Measurements from ENCODE around the gene WDR48.
A peak's percentile ranks its signal among the peaks of the same experiment; 100 is the strongest.

The WDR48 gene

DNA sequence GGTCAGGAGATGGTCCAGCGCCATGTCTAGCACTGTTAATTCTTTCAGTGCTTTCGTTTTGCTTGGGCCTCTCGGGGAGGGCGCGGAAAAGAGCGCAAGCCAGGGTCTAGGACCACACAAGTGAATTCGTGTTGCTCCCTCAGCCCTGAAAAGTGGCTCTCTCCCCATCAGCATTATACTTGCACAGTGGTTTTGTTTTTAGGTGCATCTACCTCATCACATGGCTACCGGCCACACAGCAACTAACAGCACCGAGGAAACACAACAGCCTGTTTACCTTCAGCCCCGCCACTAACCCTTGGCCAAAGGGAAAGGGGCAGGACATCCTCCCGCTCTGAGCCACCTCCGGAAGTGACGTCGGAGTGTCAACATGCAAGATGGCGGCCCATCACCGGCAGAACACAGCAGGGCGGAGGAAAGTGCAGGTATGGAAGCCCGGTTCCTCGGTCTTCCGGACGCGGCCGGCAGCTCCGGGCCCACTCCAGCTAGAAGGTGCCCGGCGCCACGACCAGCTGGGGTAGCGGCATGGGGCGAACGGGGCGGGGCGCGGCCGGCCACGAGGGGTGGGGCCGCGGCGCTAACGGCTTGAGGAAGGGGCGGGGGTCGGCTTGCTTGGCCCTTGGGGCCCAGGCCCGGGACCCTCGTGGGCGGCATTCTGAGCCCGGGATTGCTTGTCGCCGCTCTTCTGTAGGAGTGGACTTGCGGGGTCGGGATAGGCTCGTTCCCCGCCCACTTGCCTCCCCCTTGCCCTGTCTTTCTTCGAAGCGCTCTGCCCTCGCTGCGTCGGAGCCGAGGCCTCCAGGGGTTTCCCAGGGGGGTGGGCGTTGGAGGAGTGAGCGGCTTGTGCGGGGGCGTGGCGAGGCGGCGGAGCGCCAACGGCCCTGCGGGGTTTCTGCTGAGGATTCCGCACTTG, at the start of gene WDR48, which contains the start of gene SCN11A:
TSS of gene WDR48 (plus strand) at position 368 of the 913 bp plus-strand sequence. CDS start at position 378, 10 bp downstream.
TSS of gene SCN11A (minus strand) at position 296 of the 913 bp plus-strand sequence. CDS start 101,582 bp downstream, outside the sequence.
- DNase-seq (ENCODE audit: extremely low read depth, low read depth): peak; percentile 69
- TF ChIP-seq, protein P1, sequence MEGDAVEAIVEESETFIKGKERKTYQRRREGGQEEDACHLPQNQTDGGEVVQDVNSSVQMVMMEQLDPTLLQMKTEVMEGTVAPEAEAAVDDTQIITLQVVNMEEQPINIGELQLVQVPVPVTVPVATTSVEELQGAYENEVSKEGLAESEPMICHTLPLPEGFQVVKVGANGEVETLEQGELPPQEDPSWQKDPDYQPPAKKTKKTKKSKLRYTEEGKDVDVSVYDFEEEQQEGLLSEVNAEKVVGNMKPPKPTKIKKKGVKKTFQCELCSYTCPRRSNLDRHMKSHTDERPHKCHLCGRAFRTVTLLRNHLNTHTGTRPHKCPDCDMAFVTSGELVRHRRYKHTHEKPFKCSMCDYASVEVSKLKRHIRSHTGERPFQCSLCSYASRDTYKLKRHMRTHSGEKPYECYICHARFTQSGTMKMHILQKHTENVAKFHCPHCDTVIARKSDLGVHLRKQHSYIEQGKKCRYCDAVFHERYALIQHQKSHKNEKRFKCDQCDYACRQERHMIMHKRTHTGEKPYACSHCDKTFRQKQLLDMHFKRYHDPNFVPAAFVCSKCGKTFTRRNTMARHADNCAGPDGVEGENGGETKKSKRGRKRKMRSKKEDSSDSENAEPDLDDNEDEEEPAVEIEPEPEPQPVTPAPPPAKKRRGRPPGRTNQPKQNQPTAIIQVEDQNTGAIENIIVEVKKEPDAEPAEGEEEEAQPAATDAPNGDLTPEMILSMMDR (IDR thresholded peaks at IDR 0.05; ENCODE audit: low read depth, low read length): no peak

DNA sequence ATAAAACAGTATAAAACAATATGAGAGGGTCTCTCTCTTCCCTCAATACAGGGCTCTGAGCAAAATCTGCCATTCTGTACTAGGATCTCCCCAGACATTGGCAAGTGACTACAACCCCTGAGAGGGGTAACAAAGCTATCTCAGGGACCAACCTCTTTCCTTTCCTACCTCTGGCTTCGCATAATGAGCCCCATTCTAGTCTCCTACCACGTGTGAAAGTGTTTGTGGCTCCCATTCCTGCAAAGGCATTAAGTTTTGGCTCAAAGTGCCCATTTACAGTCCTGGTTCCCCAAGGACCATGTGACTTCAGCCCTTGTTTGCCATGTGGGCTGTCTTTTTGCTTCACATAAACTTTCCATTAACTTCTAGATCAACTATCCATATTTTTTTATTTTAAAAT, 46.5 kb upstream of the WDR48 start:
- TF ChIP-seq, protein P1 (IDR thresholded peaks at IDR 0.05; ENCODE audit: low read depth, low read length): no peak
- no peak for DNase-seq (ENCODE audit: extremely low read depth, low read depth)

DNA sequence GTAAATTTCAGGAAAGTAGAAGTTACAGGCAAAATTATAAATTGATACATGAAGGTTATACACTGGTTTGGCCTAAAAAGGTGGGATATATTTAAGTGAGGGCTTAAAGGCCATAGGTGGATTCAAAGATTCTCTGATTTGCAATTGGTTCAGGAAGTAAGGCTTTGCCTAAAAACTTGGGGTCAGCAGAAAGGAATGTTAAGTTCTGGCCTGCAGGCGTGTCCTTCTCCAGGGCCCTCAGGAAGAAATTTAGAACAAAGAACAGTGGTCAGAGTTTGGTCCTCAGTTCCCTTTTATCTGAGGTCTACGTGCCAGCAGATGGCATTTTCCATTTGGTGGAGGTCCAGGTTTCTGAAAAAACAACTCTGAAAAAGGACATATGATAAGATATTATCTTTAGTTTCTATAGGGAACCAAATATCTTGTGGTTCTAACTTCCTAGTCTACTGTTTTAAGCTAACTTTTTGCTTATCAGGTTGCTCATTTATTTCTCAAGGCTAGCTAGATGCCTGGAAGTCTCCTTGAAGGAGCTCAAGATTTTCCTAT, 40.6 kb upstream of the WDR48 start:
- no peak for DNase-seq (ENCODE audit: extremely low read depth, low read depth)
- TF ChIP-seq, protein P1 (IDR thresholded peaks at IDR 0.05; ENCODE audit: low read depth, low read length): no peak

DNA sequence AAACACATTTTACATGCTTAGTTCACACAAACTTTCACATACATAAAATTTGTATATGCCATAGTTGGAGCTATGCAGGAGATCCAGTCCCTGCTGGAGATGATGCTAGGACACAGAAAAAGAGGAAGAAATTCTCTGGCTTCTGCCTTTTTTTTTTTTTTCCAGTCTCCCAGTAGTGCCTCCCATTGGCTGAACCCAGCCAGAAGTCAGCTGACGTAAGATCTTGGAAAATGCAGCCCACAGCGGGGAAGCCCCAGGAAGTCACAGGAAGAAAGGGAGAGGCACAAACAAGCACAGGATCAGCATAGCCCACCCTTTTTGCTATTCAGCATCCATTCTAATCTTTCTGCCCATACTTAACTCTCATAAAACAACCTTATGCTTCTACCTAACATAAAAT, 38.5 kb upstream of the WDR48 start:
- no peak for DNase-seq (ENCODE audit: extremely low read depth, low read depth)
- TF ChIP-seq, protein P1 (IDR thresholded peaks at IDR 0.05; ENCODE audit: low read depth, low read length): no peak

DNA sequence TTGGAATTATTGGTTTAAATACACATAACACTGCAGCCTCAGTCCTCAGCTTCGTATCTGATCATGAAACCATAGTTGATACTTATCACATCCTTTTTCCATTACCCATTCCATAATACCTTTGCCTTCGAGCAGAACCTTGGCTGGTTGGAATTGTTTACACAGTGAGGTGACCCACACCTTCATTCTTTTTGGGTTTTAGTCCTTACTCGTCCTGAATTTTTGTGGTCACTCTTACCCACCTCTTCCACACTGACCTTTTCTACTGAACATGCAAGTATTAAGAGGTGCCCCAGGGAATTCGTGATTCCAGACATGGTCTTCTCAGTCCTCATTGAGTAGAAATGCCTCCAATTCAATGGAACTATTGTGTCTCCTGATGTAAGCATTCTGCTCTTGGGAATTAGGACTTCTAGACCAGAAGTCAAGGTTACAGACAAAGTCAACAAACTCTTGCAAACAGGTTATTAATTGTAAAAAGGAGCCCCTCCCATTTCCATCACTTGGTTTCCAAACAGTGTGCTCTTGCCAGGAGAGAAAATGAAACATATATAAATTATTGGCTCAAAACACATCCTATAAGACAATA, 37.8 kb upstream of the WDR48 start:
- TF ChIP-seq, protein P1 (IDR thresholded peaks at IDR 0.05; ENCODE audit: low read depth, low read length): no peak
- no peak for DNase-seq (ENCODE audit: extremely low read depth, low read depth)

DNA sequence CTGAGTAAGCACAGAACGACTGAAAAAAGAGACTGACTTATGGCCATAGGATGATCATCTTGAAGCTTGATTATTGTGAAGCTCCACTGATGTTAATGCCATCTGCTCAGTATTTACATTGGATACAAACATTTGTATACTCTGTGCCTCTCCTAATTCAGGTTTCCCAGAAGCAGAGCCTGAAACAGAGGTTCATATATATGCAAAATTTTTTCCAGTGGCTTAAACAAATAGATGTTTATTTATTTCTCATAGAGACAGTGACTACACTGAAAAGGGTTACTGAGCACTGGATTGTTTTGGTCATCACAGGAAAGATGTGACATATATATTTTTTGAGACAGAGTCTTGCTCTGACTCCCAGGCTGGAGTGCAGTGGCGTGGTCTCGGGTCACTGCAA, 36.4 kb upstream of the WDR48 start:
- TF ChIP-seq, protein P1 (IDR thresholded peaks at IDR 0.05; ENCODE audit: low read depth, low read length): no peak
- DNase-seq (ENCODE audit: extremely low read depth, low read depth): no peak

DNA sequence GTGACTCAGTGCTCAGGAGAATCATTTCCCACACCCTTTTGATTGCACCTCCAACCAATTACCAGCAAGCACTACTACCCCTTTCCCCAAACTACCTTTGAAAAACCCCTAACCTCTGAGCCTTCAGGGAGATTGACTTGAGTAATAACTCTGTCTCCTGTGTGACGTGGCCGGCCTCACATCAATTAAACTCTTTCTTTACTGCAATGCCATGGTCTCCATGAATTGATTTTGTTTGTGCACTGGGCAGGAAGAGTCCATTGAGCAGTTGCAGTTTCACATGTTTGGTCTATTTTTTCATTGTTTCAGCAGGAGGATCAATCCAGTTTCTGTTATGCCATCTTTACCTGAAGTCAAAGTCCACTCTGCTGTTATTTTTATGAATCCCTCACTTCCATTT, 32.5 kb upstream of the WDR48 start:
- TF ChIP-seq, protein P1 (IDR thresholded peaks at IDR 0.05; ENCODE audit: low read depth, low read length): no peak
- DNase-seq (ENCODE audit: extremely low read depth, low read depth): no peak

Data from AG09319 (cell line).